OCI-LY3 (cell line): ENCODE data around the gene TRPM5.

Source experiments
- CTCF ChIP-seq: fragments of 200-600, 300-600 bp; sonication (generic); IDR thresholded peaks from 2 replicates; pipeline ENCODE4 v1.5.1; 2014; ENCODE audit warnings: antibody characterized with exemption, low read length, low read depth
- EZH2phosphoT487 ChIP-seq: fragments of 200-600 bp; shearing (Covaris generic); IDR thresholded peaks from 2 replicates; pipeline ENCODE4 v1.6.1; 2018; ENCODE audit warnings: antibody characterized with exemption, mixed run types, low read depth

DNA sequence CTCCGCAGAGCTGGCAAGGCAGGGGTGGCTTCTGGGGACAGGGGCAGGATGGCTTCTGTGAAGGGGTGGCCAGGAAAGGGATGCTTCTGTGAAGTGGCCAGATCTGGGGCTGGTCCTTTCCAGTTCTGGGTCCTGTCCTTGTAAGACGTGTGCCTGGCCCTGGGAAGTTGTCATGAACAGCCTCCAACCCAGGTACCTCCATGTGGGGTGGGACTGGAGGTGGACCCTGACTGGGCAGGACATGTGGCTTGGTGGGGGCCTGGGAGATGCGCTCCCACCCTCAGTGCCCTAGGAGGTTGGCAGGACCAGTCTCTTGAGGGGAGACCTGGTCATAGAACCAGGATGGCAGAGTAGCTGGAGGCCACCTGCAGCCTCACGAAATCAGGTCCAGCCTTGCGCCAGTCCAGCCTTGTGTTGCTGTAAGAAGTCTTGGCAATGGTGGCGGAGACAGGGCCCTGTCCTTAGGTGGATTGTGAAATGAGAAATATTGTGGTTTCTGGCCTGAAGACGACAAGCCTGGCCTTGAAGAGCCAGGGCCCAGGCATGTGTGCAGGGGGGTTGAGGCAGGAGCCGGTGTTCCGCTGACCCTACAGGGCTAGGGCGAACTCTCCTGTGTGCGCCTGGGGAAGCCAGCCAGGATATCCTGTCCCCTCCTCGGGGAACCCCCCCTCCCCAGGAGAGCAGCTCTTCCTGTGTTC lies 3.1 kb upstream of the TRPM5 start:
- TF ChIP-seq CTCF: no peak
- TF ChIP-seq EZH2phosphoT487: no peak
